A673 (cell line): Measurements from ENCODE around the gene LINGO3. TPM values are rescaled to one million over a fixed set of nuclear protein-coding genes. Genes with fewer than 3 reads are reported as not detected.

ENCODE experiments used
- BruUV-seq: library from RNA; stranded (reverse); fragments of 400-500 nt; replicated peaks from 2 replicates; lab custom pipeline; 2021; lab: Mats Ljungman, UMichigan
- CTCF ChIA-PET: fragments of 300-600 bp; sonication (Branson Sonifier 250); formaldehyde crosslinking; loops from one replicate; lab custom pipeline; 2022; ENCODE audit warnings: antibody characterized with exemption; lab: Charles Lee
- POLR2A ChIA-PET: fragments of 300-600 bp; sonication (Branson Sonifier 250); formaldehyde crosslinking; loops from one replicate; lab custom pipeline; 2022; ENCODE audit warnings: antibody characterized with exemption; ENCODE audit not compliant: low non-redundant PET; lab: Charles Lee
- DNase-seq: peaks from one replicate; pipeline ENCODE4 v3.0.0-alpha.2; 2015; ENCODE audit warnings: low spot score
- H3K27ac ChIP-seq: fragments of 200-600 bp; sonication (generic); 2 replicates; pipeline ENCODE4 v1.5.1; 2016; ENCODE audit warnings: mixed run types, low read depth, mild to moderate bottlenecking, mixed read lengths, antibody characterized with exemption, low read length; ENCODE audit not compliant: poor library complexity, severe bottlenecking
- H3K27me3 ChIP-seq: fragments of 200-600 bp; sonication (generic); replicated peaks from 2 replicates; pipeline ENCODE4 v1.6.1; 2017; ENCODE audit warnings: mixed run types, low read depth, mild to moderate bottlenecking, mixed read lengths, antibody characterized with exemption, low read length; ENCODE audit not compliant: insufficient read depth, poor library complexity
- H3K36me3 ChIP-seq: fragments of 200-600 bp; sonication (generic); 2 replicates; pipeline ENCODE4 v1.6.1; 2016; ENCODE audit warnings: mixed run types, mild to moderate bottlenecking, mixed read lengths, antibody characterized with exemption, low read length; ENCODE audit not compliant: insufficient read depth, poor library complexity, severe bottlenecking
- H3K4me1 ChIP-seq: fragments of 200-600 bp; sonication (generic); 2 replicates; pipeline ENCODE4 v1.6.1; 2017; ENCODE audit warnings: mixed run types, mild to moderate bottlenecking, mixed read lengths, antibody characterized with exemption, low read length; ENCODE audit not compliant: insufficient read depth, poor library complexity, severe bottlenecking
- H3K4me3 ChIP-seq: fragments of 200-600 bp; sonication (generic); 2 replicates; pipeline ENCODE4 v1.5.1; 2016; ENCODE audit warnings: low read depth, mixed run types, mild to moderate bottlenecking, mixed read lengths, low read length; ENCODE audit not compliant: poor library complexity, severe bottlenecking
- H3K9me3 ChIP-seq: fragments of 200-600 bp; sonication (generic); 2 replicates; pipeline ENCODE4 v1.6.1; 2016; ENCODE audit warnings: mixed run types, low read depth, mild to moderate bottlenecking, mixed read lengths, antibody characterized with exemption, low read length; ENCODE audit not compliant: poor library complexity, severe bottlenecking
- EZH2 ChIP-seq: fragments of 200-600 bp; sonication (generic); IDR thresholded peaks from 2 replicates; pipeline ENCODE4 v1.6.1; 2017; ENCODE audit warnings: borderline replicate concordance, low read depth, mild to moderate bottlenecking, mixed read lengths, antibody characterized with exemption, low read length; ENCODE audit not compliant: poor library complexity, severe bottlenecking
- intact Hi-C: fragments of 100-400 bp; cut with micrococcal nuclease; formaldehyde crosslinking; loops from one replicate; pipeline ENCODE4 v1.10.0; 2022; ENCODE audit not compliant: unreplicated experiment
- total RNA-seq: library from RNA; stranded (reverse); gene quantifications from 2 replicates; pipeline ENCODE4 v1.2.3, GENCODE V29; 2021
- TF ChIP-seq, protein P1 (sequence below): fragments of 300-800, 200-600 bp; sonication (generic); conservative IDR thresholded peaks from 2 replicates; pipeline ENCODE4 v1.5.1; 2017; ENCODE audit warnings: low read depth, mild to moderate bottlenecking, antibody characterized with exemption, low read length, moderate library complexity, mixed read lengths

Gene LINGO3
- total RNA-seq, 1 experiment from 2014 or later: not detected

DNA sequence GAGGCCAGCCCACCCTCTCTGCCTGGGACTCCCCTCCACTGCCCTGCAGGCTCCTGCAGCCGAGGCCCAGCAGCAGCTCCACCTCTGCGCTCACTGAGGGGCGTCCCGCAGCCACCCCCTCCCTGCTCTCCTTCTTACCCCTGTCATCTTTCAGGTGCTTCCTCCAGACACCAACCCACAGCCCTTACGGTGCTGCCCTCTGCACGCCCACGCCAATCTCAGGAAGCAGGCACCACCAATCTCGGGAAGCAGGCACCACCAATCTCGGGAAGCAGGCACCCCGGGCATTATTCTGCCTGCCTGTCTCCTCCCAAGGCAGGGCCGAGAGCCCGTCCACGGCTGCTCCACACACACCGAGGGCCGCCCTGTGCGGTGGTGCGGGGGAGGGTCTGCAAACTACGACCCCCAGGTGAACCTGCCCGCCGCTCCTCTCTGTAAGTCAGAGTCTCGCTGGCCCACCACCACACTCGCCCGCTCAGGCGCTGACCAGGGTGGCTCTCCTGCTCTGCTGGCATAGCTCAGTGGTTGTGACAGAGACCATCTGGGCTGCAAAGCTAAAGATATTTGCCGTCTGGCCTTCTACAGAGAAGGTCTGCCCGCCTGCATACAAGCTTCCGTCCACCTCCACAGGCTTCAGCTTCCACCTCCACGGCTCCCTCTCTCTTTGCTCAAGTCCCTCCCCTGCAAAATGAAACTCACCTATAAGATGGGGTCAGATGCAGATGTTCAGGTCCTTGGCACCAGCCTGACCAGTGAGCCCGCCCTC is 17.5 kb upstream of the LINGO3 start:
- CTCF ChIA-PET: no interaction called here
- H3K36me3 ChIP-seq: peaks cover 11% of the 10 kb centered on the region
- DNase-seq: no peak
- H3K27ac ChIP-seq: no peak overlapping the region
- no peak for TF ChIP-seq EZH2
- TF ChIP-seq, protein P1, sequence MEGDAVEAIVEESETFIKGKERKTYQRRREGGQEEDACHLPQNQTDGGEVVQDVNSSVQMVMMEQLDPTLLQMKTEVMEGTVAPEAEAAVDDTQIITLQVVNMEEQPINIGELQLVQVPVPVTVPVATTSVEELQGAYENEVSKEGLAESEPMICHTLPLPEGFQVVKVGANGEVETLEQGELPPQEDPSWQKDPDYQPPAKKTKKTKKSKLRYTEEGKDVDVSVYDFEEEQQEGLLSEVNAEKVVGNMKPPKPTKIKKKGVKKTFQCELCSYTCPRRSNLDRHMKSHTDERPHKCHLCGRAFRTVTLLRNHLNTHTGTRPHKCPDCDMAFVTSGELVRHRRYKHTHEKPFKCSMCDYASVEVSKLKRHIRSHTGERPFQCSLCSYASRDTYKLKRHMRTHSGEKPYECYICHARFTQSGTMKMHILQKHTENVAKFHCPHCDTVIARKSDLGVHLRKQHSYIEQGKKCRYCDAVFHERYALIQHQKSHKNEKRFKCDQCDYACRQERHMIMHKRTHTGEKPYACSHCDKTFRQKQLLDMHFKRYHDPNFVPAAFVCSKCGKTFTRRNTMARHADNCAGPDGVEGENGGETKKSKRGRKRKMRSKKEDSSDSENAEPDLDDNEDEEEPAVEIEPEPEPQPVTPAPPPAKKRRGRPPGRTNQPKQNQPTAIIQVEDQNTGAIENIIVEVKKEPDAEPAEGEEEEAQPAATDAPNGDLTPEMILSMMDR: no peak
- peaks cover 13% of the 10 kb centered on the region for H3K4me1 ChIP-seq
- no peaks in the 10 kb centered on the region for H3K27me3 ChIP-seq
- POLR2A ChIA-PET: no interaction called here
- H3K4me3 ChIP-seq: no peak overlapping the region
- intact Hi-C loops: loop anchor here (5.0 kb wide), 1 partner anchor 62 kb away; no protein-coding TSS in a partner anchor
- H3K9me3 ChIP-seq: no peaks in the 10 kb centered on the region
- BruUV-seq: no TSS peak

DNA sequence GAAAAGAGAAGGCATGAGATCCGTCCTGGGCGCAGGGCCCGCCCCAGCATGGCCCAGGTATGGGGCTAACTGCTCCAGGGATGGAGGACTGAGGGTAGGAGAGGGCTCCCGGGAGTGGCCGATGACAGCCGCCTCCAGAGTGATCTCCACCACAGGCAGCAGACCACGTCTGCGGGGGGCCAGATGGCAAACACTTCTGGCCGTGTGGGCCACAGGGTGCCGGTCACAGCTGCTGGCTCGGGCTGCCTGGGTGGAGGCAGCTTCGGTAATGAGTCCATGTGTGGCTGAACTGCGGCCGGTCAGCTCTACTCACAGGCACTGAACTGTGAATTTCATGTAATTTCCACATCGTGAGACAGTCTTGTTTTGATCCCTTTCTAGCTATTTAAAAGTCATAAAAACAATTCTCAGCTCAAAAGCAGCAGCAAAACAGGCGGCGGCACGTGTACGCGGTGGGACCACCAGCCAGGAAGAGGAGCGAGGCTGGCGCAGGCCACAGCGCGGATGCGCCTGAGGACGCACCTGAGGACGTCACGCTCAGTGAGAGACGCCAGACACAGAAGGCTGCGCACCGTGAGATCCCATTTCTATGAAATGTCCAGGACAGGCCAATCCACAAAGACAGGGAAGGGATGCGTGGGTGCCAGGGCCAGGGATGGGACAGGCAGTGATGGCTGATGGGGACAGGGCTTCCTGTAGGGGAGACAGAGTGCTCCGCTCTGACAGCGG is 16.4 kb upstream of the LINGO3 start:
- no peaks in the 10 kb centered on the region for H3K27me3 ChIP-seq
- no TSS peak for BruUV-seq
- CTCF ChIA-PET: no interaction called here

DNA sequence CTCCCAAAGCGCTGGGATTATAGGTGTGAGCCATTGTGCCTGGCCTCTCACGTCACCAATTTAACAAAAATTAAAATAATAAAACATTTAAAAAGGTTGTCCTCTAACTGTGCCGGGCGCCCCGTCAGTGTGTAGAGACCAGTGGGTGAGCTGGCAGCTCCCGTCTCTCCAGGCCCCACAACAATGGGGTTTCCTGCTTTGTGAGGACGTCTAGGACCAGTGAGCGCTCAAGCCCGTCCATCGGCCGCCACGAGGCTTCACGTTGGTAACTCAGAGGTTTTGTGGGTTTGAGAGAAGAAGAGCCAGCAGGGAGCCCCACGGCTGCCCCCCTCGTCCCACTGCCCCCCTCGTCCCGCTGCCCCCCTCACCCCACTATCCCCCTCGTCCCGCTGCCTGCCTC is 15.8 kb upstream of the LINGO3 start:
- H3K4me1 ChIP-seq: peaks cover 7% of the 10 kb centered on the region
- no peaks in the 10 kb centered on the region for H3K27me3 ChIP-seq
- peaks cover 11% of the 10 kb centered on the region for H3K36me3 ChIP-seq
- TF ChIP-seq, protein P1: no peak
- no peak for TF ChIP-seq EZH2
- intact Hi-C loops: no loop called here
- H3K4me3 ChIP-seq: no peak overlapping the region
- BruUV-seq: no TSS peak
- no peaks in the 10 kb centered on the region for H3K9me3 ChIP-seq
- ChIA-PET CTCF (no interaction called here), POLR2A (no interaction called here)
- H3K27ac ChIP-seq: no peak overlapping the region
- DNase-seq: no peak

More for the DNA sequence above, 16.4 kb upstream of the LINGO3 start:
- intact Hi-C loops: no loop called here
- DNase-seq: no peak
- peaks cover 11% of the 10 kb centered on the region for H3K36me3 ChIP-seq
- H3K9me3 ChIP-seq: no peaks in the 10 kb centered on the region
- peaks cover 7% of the 10 kb centered on the region for H3K4me1 ChIP-seq
- no peak overlapping the region for H3K4me3 ChIP-seq
- POLR2A ChIA-PET: no interaction called here
- H3K27ac ChIP-seq: no peak overlapping the region
- TF ChIP-seq, protein P1: no peak
- no peak for TF ChIP-seq EZH2
